Body of pancreas (tissue), 4 donors: ENCODE measurements around the gene SORCS1. TPM values are rescaled to one million over a fixed set of nuclear protein-coding genes. Genes with fewer than 3 reads are reported as not detected.

ENCODE experiments used
- ATAC-seq: fragments of 150-250 bp; one replicate; pipeline ENCODE4 v1.9.1; 2016
- DNase-seq, 4 donors: peaks; one replicate each; pipeline ENCODE4 v3.0.0-alpha.2; 2019
- H3K27ac ChIP-seq, 4 donors: fragments of 200-600 bp; sonication (generic); 1 replicate in 3 of 4; 2 replicates in 1 of 4; pipeline versions ENCODE4 v1.5.1 to v1.6.1; 2016 to 2019; ENCODE audit warnings: mild to moderate bottlenecking in 1 of 4, mixed read lengths in 1 of 4, moderate library complexity in 1 of 4
- H3K27me3 ChIP-seq, 2 donors: fragments of 200-600 bp; sonication (generic); one replicate each; pipeline ENCODE4 v1.6.0; 2016; ENCODE audit warnings: mild to moderate bottlenecking in 1 of 2
- H3K36me3 ChIP-seq, 2 donors: fragments of 200-600 bp; sonication (generic); replicated peaks in 1 of 2; 2 replicates each; pipeline ENCODE4 v1.5.1; 2016; ENCODE audit warnings: low read depth in 2 of 2; ENCODE audit not compliant: insufficient read depth in 1 of 2
- H3K4me1 ChIP-seq: fragments of 200-600 bp; sonication (generic); one replicate; pipeline ENCODE4 v1.6.0; 2016
- H3K4me3 ChIP-seq, 2 donors: fragments of 200-600 bp; sonication (generic); 1 replicate in 1 of 2; 2 replicates in 1 of 2; pipeline ENCODE4 v1.5.1; 2016 to 2019
- H3K9me3 ChIP-seq, 3 donors: fragments of 200-600 bp; sonication (generic); 1 replicate in 2 of 3; 2 replicates in 1 of 3; pipeline ENCODE4 v1.5.1; 2016
- CTCF ChIP-seq, 7 experiments: fragments of 450-650 bp in 4 of 7; fragments of 200-600 bp in 3 of 7; sonication (generic) in 3 of 7; IDR thresholded peaks; one replicate each; pipeline ENCODE4 v1.5.1; 2016 to 2019; ENCODE audit warnings: antibody characterized with exemption in 7 of 7
- POLR2A ChIP-seq, 3 donors: fragments of 450-650 bp; IDR thresholded peaks; one replicate each; pipeline ENCODE4 v1.6.1; 2016; ENCODE audit warnings: antibody characterized with exemption in 3 of 3, mild to moderate bottlenecking in 2 of 3
- WGBS, 2 donors: methylation state at CpG; one replicate each; pipeline ENCODE4 v1.1.5; 2017; 5-methylcytosine and 5-hydroxymethylcytosine counted together
- intact Hi-C: fragments of 100-400 bp; cut with DNase I; formaldehyde crosslinking; loops from one replicate; pipeline ENCODE4 v1.15.1; 2023
- total RNA-seq, 2 donors: library from RNA; depleted of rRNA; stranded (reverse); fragments of >200 nt; gene quantifications; one replicate each; pipeline ENCODE4 v1.1.0, GENCODE V29; 2016

SORCS1 gene
- total RNA-seq, 2 donors from 2014 or later: 1.3 to 6.0 TPM

- Histone ChIP-seq H3K27me3 (no peaks in the 10 kb centered on the region), H3K4me3 (no peak overlapping the region), H3K36me3 (no peaks in the 10 kb centered on the region), H3K27ac (no peak overlapping the region), H3K4me1 (no peaks in the 10 kb centered on the region), H3K9me3 (no peaks in the 10 kb centered on the region)
- TF ChIP-seq POLR2A (IDR thresholded peaks at IDR 0.05) (no peak), CTCF (IDR thresholded peaks at IDR 0.05) (no peak)
- 55 to 58% methylated on average over 7 of the region's 7 CpGs for WGBS, 2 donors
- no peak for ATAC-seq
- DNase-seq: no peak
- intact Hi-C loops: no loop called here
Measured at GRCh38 chr10:106816318-106817085, 348.0 kb downstream of the SORCS1 start.

- DNase-seq: no peak
- intact Hi-C loops: no loop called here
- Histone ChIP-seq H3K9me3 (no peaks in the 10 kb centered on the region), H3K27ac (no peak overlapping the region), H3K4me1 (no peaks in the 10 kb centered on the region), H3K36me3 (no peaks in the 10 kb centered on the region), H3K4me3 (no peak overlapping the region), H3K27me3 (no peaks in the 10 kb centered on the region)
- TF ChIP-seq CTCF (IDR thresholded peaks at IDR 0.05) (no peak), POLR2A (IDR thresholded peaks at IDR 0.05) (no peak)
- ATAC-seq: no peak
- 42 to 48% methylated on average over 3 of the region's 3 CpGs for WGBS, 2 donors
Measured at GRCh38 chr10:106815427-106816043, 349.0 kb downstream of the SORCS1 start.

- intact Hi-C loops: no loop called here
- ATAC-seq (no peak), DNase-seq (no peak)
- Histone ChIP-seq H3K36me3 (no peaks in the 10 kb centered on the region), H3K27ac (no peak overlapping the region), H3K27me3 (no peaks in the 10 kb centered on the region), H3K4me1 (no peaks in the 10 kb centered on the region), H3K9me3 (no peaks in the 10 kb centered on the region), H3K4me3 (no peak overlapping the region)
- WGBS, 2 donors: 45 to 56% methylated on average over 1 of the region's 1 CpG
- no peak for TF ChIP-seq CTCF (IDR thresholded peaks at IDR 0.05)
- TF ChIP-seq POLR2A (IDR thresholded peaks at IDR 0.05): no peak
Measured at GRCh38 chr10:106804992-106805582, 359.4 kb downstream of the SORCS1 start.

- no peak overlapping the region for H3K4me3 ChIP-seq
- H3K27ac ChIP-seq: no peak overlapping the region
- no peaks in the 10 kb centered on the region for H3K4me1 ChIP-seq
- WGBS, 2 donors: 61 to 74% methylated on average over 4 of the region's 4 CpGs
- H3K36me3 ChIP-seq: no peaks in the 10 kb centered on the region
- no peaks in the 10 kb centered on the region for H3K9me3 ChIP-seq
- DNase-seq (no peak), ATAC-seq (no peak)
- no peak for TF ChIP-seq POLR2A (IDR thresholded peaks at IDR 0.05)
- TF ChIP-seq CTCF (IDR thresholded peaks at IDR 0.05): no peak
- H3K27me3 ChIP-seq: no peaks in the 10 kb centered on the region
- intact Hi-C loops: no loop called here
Measured at GRCh38 chr10:106802949-106803348, 361.6 kb downstream of the SORCS1 start.
